Mesenchymal stem cell (in vitro differentiated cells and primary cell): ENCODE measurements around the gene NR1I2.

Experiments used
- DNase-seq: peaks from one replicate; pipeline ENCODE4 v3.0.0-alpha.2; 2013
- H2AFZ ChIP-seq: one replicate; pipeline ENCODE4 v1.6.1; 2013; ENCODE audit warnings: low read depth, mild to moderate bottlenecking, control low read depth, inconsistent platforms, low read length, moderate library complexity
- H2AK5ac ChIP-seq: 2 replicates; pipeline ENCODE4 v1.6.1; 2013; ENCODE audit warnings: low read length, moderate library complexity, mild to moderate bottlenecking, inconsistent platforms; ENCODE audit not compliant: severe bottlenecking
- H2BK120ac ChIP-seq: one replicate; pipeline ENCODE4 v1.6.1; 2013; ENCODE audit warnings: low read depth, mild to moderate bottlenecking, inconsistent platforms, low read length, moderate library complexity
- H2BK12ac ChIP-seq, 2 experiments: one replicate each; pipeline ENCODE4 v1.6.1; 2013; ENCODE audit warnings: inconsistent platforms in 2 of 2, low read length in 2 of 2, mild to moderate bottlenecking in 2 of 2, moderate library complexity in 2 of 2, control low read depth in 1 of 2
- H2BK15ac ChIP-seq: one replicate; pipeline ENCODE4 v1.6.1; 2013; ENCODE audit warnings: mild to moderate bottlenecking, low read depth, inconsistent platforms; ENCODE audit not compliant: poor library complexity, severe bottlenecking
- H2BK5ac ChIP-seq: 2 replicates; pipeline ENCODE4 v1.6.1; 2013; ENCODE audit warnings: low read depth, mild to moderate bottlenecking, low read length, control low read depth, inconsistent platforms; ENCODE audit not compliant: poor library complexity, severe bottlenecking
- H3K14ac ChIP-seq, 2 experiments: one replicate each; pipeline ENCODE4 v1.6.1; 2013; ENCODE audit warnings: inconsistent platforms in 2 of 2, low read length in 2 of 2, control low read depth in 1 of 2, mild to moderate bottlenecking in 1 of 2, moderate library complexity in 1 of 2
- H3K18ac ChIP-seq, 2 experiments: one replicate each; pipeline ENCODE4 v1.6.1; 2013; ENCODE audit warnings: inconsistent platforms in 2 of 2, low read length in 2 of 2, control low read depth in 1 of 2, low read depth in 1 of 2, mild to moderate bottlenecking in 1 of 2
- H3K23ac ChIP-seq, 2 experiments: one replicate each; pipeline ENCODE4 v1.6.1; 2013; ENCODE audit warnings: inconsistent platforms in 2 of 2, low read length in 2 of 2, mild to moderate bottlenecking in 2 of 2, moderate library complexity in 2 of 2, control low read depth in 1 of 2
- H3K27ac ChIP-seq: 2 replicates; pipeline ENCODE4 v1.5.1; 2013; ENCODE audit warnings: mild to moderate bottlenecking, moderate library complexity, low read length, control low read depth, inconsistent platforms; ENCODE audit not compliant: poor library complexity, severe bottlenecking
- H3K27me3 ChIP-seq, 2 experiments: 2 replicates each; pipeline versions ENCODE4 v1.6.1 to v1.7.0; 2013; ENCODE audit warnings: low read length in 2 of 2, mild to moderate bottlenecking in 2 of 2, moderate library complexity in 2 of 2, control low read depth in 1 of 2, inconsistent platforms in 1 of 2; ENCODE audit not compliant: control insufficient read depth in 1 of 2, insufficient read depth in 1 of 2
- H3K36me3 ChIP-seq, 2 experiments: 2 replicates each; pipeline versions ENCODE4 v1.6.1 to v1.7.0; 2013; ENCODE audit warnings: low read length in 2 of 2, control low read depth in 1 of 2, inconsistent platforms in 1 of 2, low read depth in 1 of 2, mild to moderate bottlenecking in 1 of 2; ENCODE audit not compliant: insufficient read depth in 2 of 2, control insufficient read depth in 1 of 2
- H3K4ac ChIP-seq, 2 experiments: one replicate each; pipeline ENCODE4 v1.6.1; 2013; ENCODE audit warnings: inconsistent platforms in 2 of 2, low read length in 2 of 2, mild to moderate bottlenecking in 2 of 2, moderate library complexity in 2 of 2, control low read depth in 1 of 2, low read depth in 1 of 2
- H3K4me1 ChIP-seq: 2 replicates; pipeline ENCODE4 v1.6.1; 2013; ENCODE audit warnings: low read depth, low read length, control low read depth; ENCODE audit not compliant: control insufficient read depth, insufficient read depth
- H3K4me2 ChIP-seq: 2 replicates; pipeline ENCODE4 v1.6.1; 2013; ENCODE audit warnings: low read length, mild to moderate bottlenecking, inconsistent platforms; ENCODE audit not compliant: poor library complexity, severe bottlenecking
- H3K4me3 ChIP-seq, 2 experiments: 2 replicates each; pipeline versions ENCODE4 v1.5.1 to v1.7.0; 2013; ENCODE audit warnings: low read length in 2 of 2, mild to moderate bottlenecking in 2 of 2, control low read depth in 1 of 2, low read depth in 1 of 2; ENCODE audit not compliant: insufficient read depth in 1 of 2
- H3K79me1 ChIP-seq: replicated peaks from 2 replicates; pipeline ENCODE4 v1.6.1; 2013; ENCODE audit warnings: mild to moderate bottlenecking, control low read depth, low read length, inconsistent platforms; ENCODE audit not compliant: poor library complexity, severe bottlenecking
- H3K9ac ChIP-seq: 2 replicates; pipeline ENCODE4 v1.7.0; 2013; ENCODE audit warnings: mild to moderate bottlenecking, low read length, moderate library complexity
- H3K9me3 ChIP-seq: 2 replicates; pipeline ENCODE4 v1.7.0; 2013; ENCODE audit warnings: mild to moderate bottlenecking, low read length; ENCODE audit not compliant: control insufficient read depth
- H4K8ac ChIP-seq: one replicate; pipeline ENCODE4 v1.6.1; 2013; ENCODE audit warnings: inconsistent platforms, mild to moderate bottlenecking, low read length, moderate library complexity
- H4K91ac ChIP-seq: one replicate; pipeline ENCODE4 v1.6.1; 2013; ENCODE audit warnings: mild to moderate bottlenecking, low read length, inconsistent platforms
- WGBS: methylation state at CpG from one replicate; pipeline ENCODE4 v1.1.7; 2013; ENCODE audit warnings: mixed read lengths; 5-methylcytosine and 5-hydroxymethylcytosine counted together

The NR1I2 gene

GRCh38 chr3:119778811-119779210, 3.1 kb upstream of the NR1I2 start:
- no peak overlapping the region for H4K8ac ChIP-seq
- no peaks in the 10 kb centered on the region for H3K4me1 ChIP-seq
- no peaks in the 10 kb centered on the region for H3K36me3 ChIP-seq
- no peak overlapping the region for H3K4ac ChIP-seq
- no peak overlapping the region for H2BK12ac ChIP-seq
- no peak overlapping the region for H2BK5ac ChIP-seq
- H3K18ac ChIP-seq, result no peak overlapping the region
- H3K27ac ChIP-seq, result no peak overlapping the region
- no peak overlapping the region for H3K4me2 ChIP-seq
- H3K14ac ChIP-seq, result no peak overlapping the region
- H3K27me3 ChIP-seq, result no peaks in the 10 kb centered on the region
- H3K4me3 ChIP-seq, result no peak overlapping the region
- H2BK120ac ChIP-seq, result no peak overlapping the region
- peaks cover 10% of the 10 kb centered on the region for H3K9me3 ChIP-seq
- no peak overlapping the region for H3K9ac ChIP-seq
- WGBS, result 88% methylated on average over 2 of the region's 2 CpGs
- no peak overlapping the region for H2BK15ac ChIP-seq
- no peak for DNase-seq
- H3K23ac ChIP-seq, result no peak overlapping the region
- no peak overlapping the region for H2AFZ ChIP-seq
- no peak overlapping the region for H2AK5ac ChIP-seq
- H4K91ac ChIP-seq, result no peak overlapping the region
- no peaks in the 10 kb centered on the region for H3K79me1 ChIP-seq

- no peak overlapping the region for H2BK15ac ChIP-seq
- H3K14ac ChIP-seq, result no peak overlapping the region
- H3K18ac ChIP-seq, result no peak overlapping the region
- no peak overlapping the region for H2BK5ac ChIP-seq
- H3K36me3 ChIP-seq, result no peaks in the 10 kb centered on the region
- H3K4me3 ChIP-seq, result no peak overlapping the region
- no peak overlapping the region for H4K8ac ChIP-seq
- no peak overlapping the region for H3K9ac ChIP-seq
- H2BK12ac ChIP-seq, result no peak overlapping the region
- no peak overlapping the region for H2AK5ac ChIP-seq
- no peak overlapping the region for H3K27ac ChIP-seq
- no peak overlapping the region for H2AFZ ChIP-seq
- DNase-seq, result no peak
- no peak overlapping the region for H2BK120ac ChIP-seq
- 92% methylated on average over 1 of the region's 2 CpGs for WGBS
- no peaks in the 10 kb centered on the region for H3K27me3 ChIP-seq
- H3K4me2 ChIP-seq, result no peak overlapping the region
- H3K4me1 ChIP-seq, result no peaks in the 10 kb centered on the region
- H3K23ac ChIP-seq, result no peak overlapping the region
- H3K9me3 ChIP-seq, result peaks cover 10% of the 10 kb centered on the region
- no peak overlapping the region for H4K91ac ChIP-seq
- H3K79me1 ChIP-seq, result no peaks in the 10 kb centered on the region
- no peak overlapping the region for H3K4ac ChIP-seq
Measured at GRCh38 chr3:119779731-119780383, 2.0 kb upstream of the NR1I2 start.

DNA sequence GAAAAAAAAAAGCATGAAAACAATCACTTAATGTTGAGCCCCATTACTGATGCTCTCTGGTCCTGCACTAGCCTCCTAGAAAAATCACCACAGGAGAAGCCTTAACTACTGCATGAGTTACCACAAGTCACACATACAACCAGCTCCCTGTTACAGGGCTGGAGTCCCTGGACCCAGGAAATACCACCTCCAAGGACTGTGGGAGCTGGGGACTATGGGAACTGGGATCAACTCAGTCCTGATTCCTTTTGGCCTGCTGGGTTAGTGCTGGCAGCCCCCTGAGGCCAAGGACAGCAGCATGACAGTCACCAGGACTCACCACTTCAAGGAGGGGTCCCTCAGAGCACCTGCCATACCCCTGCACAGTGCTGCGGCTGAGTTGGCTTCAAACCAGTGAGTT, 559 bp downstream of the NR1I2 start:
- WGBS, result 94% methylated on average over 1 of the region's 1 CpG

GRCh38 chr3:119783255-119783654, 1.4 kb downstream of the NR1I2 start:
- no peak overlapping the region for H3K4me2 ChIP-seq
- no peak overlapping the region for H3K23ac ChIP-seq
- no peak overlapping the region for H2BK12ac ChIP-seq
- no peak overlapping the region for H4K8ac ChIP-seq
- no peak overlapping the region for H2BK120ac ChIP-seq
- no peaks in the 10 kb centered on the region for H3K9me3 ChIP-seq
- no peak overlapping the region for H3K27ac ChIP-seq
- no peaks in the 10 kb centered on the region for H3K36me3 ChIP-seq
- H4K91ac ChIP-seq, result no peak overlapping the region
- no peak overlapping the region for H2BK5ac ChIP-seq
- no peak overlapping the region for H3K18ac ChIP-seq
- no peak overlapping the region for H2AK5ac ChIP-seq
- no peak overlapping the region for H3K9ac ChIP-seq
- no peak overlapping the region for H3K14ac ChIP-seq
- H3K79me1 ChIP-seq, result no peaks in the 10 kb centered on the region
- DNase-seq, result no peak
- no peak overlapping the region for H3K4me3 ChIP-seq
- no peaks in the 10 kb centered on the region for H3K27me3 ChIP-seq
- no peak overlapping the region for H2AFZ ChIP-seq
- 96% methylated on average over 2 of the region's 2 CpGs for WGBS
- H3K4me1 ChIP-seq, result no peaks in the 10 kb centered on the region
- no peak overlapping the region for H3K4ac ChIP-seq
- no peak overlapping the region for H2BK15ac ChIP-seq

More for the DNA sequence above, 559 bp downstream of the NR1I2 start:
- DNase-seq, result no peak
- no peak overlapping the region for H2BK120ac ChIP-seq
- H2BK5ac ChIP-seq, result no peak overlapping the region
- no peaks in the 10 kb centered on the region for H3K79me1 ChIP-seq
- H4K91ac ChIP-seq, result no peak overlapping the region
- no peak overlapping the region for H3K9ac ChIP-seq
- H3K9me3 ChIP-seq, result no peaks in the 10 kb centered on the region
- H3K4me2 ChIP-seq, result no peak overlapping the region
- H3K14ac ChIP-seq, result no peak overlapping the region
- no peak overlapping the region for H3K4me3 ChIP-seq
- no peak overlapping the region for H3K4ac ChIP-seq
- H3K18ac ChIP-seq, result no peak overlapping the region
- H2AK5ac ChIP-seq, result no peak overlapping the region
- no peak overlapping the region for H2BK15ac ChIP-seq
- no peak overlapping the region for H3K23ac ChIP-seq
- H3K27me3 ChIP-seq, result no peaks in the 10 kb centered on the region
- H4K8ac ChIP-seq, result no peak overlapping the region
- H2BK12ac ChIP-seq, result no peak overlapping the region
- H2AFZ ChIP-seq, result no peak overlapping the region
- no peak overlapping the region for H3K27ac ChIP-seq
- no peaks in the 10 kb centered on the region for H3K4me1 ChIP-seq
- no peaks in the 10 kb centered on the region for H3K36me3 ChIP-seq
